Measurements from ENCODE around the gene KLF3. TPM values are rescaled to one million over a fixed set of nuclear protein-coding genes. Genes with fewer than 3 reads are reported as not detected.
A peak's percentile ranks its signal among the peaks of the same experiment; 100 is the strongest.

The KLF3 gene
- total and polyA plus RNA-seq, 2 of the 4 experiments (the other 2 are of a cell fraction) = 8.2 to 12.6 TPM

DNA sequence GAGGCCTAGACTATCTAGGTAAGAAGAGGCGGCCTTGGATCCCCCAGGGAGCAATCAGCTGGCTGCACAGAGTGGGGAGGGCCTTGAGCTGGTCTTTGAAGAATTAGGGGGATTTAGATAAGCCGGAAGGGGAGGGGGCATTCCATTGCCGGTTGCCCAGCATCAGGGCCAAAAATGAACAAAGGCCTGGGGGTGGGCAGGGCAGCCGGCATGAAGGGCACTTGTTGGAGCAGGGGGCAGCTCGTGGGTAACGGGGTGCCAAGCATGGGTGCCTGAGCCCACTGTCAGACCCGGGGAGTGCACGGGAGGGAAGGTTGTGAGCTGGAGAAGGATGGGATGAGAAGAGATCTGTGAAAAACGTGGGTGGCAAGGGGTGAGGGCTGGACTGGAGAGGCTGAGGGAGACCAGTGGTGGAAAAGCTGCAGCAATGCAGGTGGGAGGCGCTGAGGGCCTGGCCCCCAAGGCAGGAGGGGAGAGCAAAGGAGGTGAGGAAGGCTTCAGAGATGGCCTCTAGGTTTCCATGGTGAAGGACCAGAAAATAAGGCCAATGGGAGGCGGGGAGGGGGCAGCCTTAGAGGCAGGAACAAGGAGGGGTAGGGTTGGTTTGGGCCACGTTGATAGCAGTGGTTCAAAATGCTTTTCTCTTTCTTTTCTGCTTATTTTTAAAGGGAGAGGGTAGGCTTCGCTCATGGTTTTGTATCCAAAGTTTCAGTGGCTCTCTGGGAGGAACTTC lies 8.6 kb downstream of the KLF3 start:
- Histone ChIP-seq H3K36me3 (ENCODE audit: control insufficient read depth, insufficient read depth, low read length) (no peaks in the 10 kb centered on the region; the same call in 1 of the 2 replicates), H3K4me1 (ENCODE audit: control insufficient read depth, insufficient read depth, low read length) (peaks cover 41% of the 10 kb centered on the region), H3K56ac (ENCODE audit: extremely low read depth, insufficient read depth, low read length) (no peak overlapping the region), H4K20me1 (ENCODE audit: insufficient read depth, low read length) (peaks cover 78% of the 10 kb centered on the region), H3K27ac (ENCODE audit: insufficient read depth, low read length) (peak overlapping the region; percentile 41; the same call in 1 of the 2 replicates), H2BK120ac (ENCODE audit: low read depth, low read length) (no peak overlapping the region), H4K91ac (ENCODE audit: insufficient read depth, low read depth, low read length) (peak overlapping the region; percentile 2; the same call in 1 of the 2 replicates), H3K14ac (replicated peaks; ENCODE audit: low read depth, low read length) (0 out of 2 replicates have a peak overlapping the region, but pooled peaks have one; percentile 17), H2AFZ (replicated peaks; ENCODE audit: low read length, poor library complexity) (no peak overlapping the region), H2BK20ac (ENCODE audit: low read depth, low read length) (no peak overlapping the region; the same call in 1 of the 2 replicates), H3K4me2 (ENCODE audit: low read depth, low read length) (peak overlapping the region; percentile 11; the same call in 1 of the 2 replicates), H2BK15ac (ENCODE audit: low read depth, low read length) (no peak overlapping the region), H4K5ac (ENCODE audit: low read depth, low read length) (no peak overlapping the region), H3K27me3 (ENCODE audit: control insufficient read depth, insufficient read depth, low read length) (no peaks in the 10 kb centered on the region), H3K23ac (ENCODE audit: low read depth, low read length) (peak overlapping the region; percentile 79; the same call in 1 of the 2 replicates), H3K79me1 (ENCODE audit: low read depth in 1 of 2, low read length in 2 of 2) (peaks cover 34 to 65% of the 10 kb centered on the region in 2 experiments), H3K9me1 (ENCODE audit: insufficient read depth, low read length) (peaks cover 31% of the 10 kb centered on the region), H4K8ac (ENCODE audit: low read depth in 2 of 2, low read length in 2 of 2) (peak overlapping the region in 1 of 2 experiments; percentile 42; a peak in 1 of 4 replicates), H3K4me3 (ENCODE audit: insufficient read depth, low read depth, low read length) (no peak overlapping the region), H2BK5ac (ENCODE audit: low read depth, low read length, poor library complexity, severe bottlenecking) (peak overlapping the region; percentile 30), H3K18ac (ENCODE audit: low read depth, low read length) (no peak overlapping the region; the same call in 1 of the 2 replicates), H3K4ac (ENCODE audit: low read depth, low read length) (peak overlapping the region; percentile 66), H3K9ac (ENCODE audit: low read depth, low read length) (peak overlapping the region; percentile 16; the same call in 1 of the 2 replicates), H3K9me3 (ENCODE audit: control insufficient read depth, insufficient read depth, low read length) (no peaks in the 10 kb centered on the region), H2AK9ac (replicated peaks; ENCODE audit: low read depth, low read length, poor library complexity) (peak overlapping the region; percentile 63), H2AK5ac (ENCODE audit: low read depth, low read length) (peak overlapping the region; percentile 3; the same call in 1 of the 2 replicates)
- ATAC-seq (ENCODE audit: low read depth) = no peak; the same call in 1 of the 2 replicates
- CTCF ChIA-PET = no interaction called here
- dilution Hi-C loops (cut with HindIII; ENCODE audit: low sequenced_read_pairs, unreplicated experiment) (no loop called here), intact Hi-C loops (cut with micrococcal nuclease) (no loop called here), in situ Hi-C loops (cut with MboI; ENCODE audit: low sequenced_read_pairs) (loop anchor here (5.0 kb wide), 3 partner anchors 355 to 595 kb away; no protein-coding TSS in a partner anchor)
- no peak for TF ChIP-seq CHD1 (IDR thresholded peaks at IDR 0.05; ENCODE audit: low read depth, low read length)
- POLR2A ChIA-PET (ENCODE audit: unreplicated experiment) = interaction anchor here (0.5 kb wide), 1 partner anchor 349 kb away, joined by 6 read pairs; no protein-coding TSS in a partner anchor
- DNase-seq = no peak
- BruUV-seq (replicated peaks) = no TSS peak
- WGBS, 2 experiments (ENCODE audit: extremely low coverage in 2 of 2, insufficient read length in 1 of 2) = 67% methylated on average over 6 of the region's 13 CpGs; no CpG with 5 or more reads in 1 of the 2 experiments
